Left ventricle myocardium inferior (tissue), 1 donor: ENCODE results near the gene WRAP73. TPM values are rescaled to one million over a fixed set of nuclear protein-coding genes. Genes with fewer than 3 reads are reported as not detected.

Experiments
- DNase-seq: peaks from one replicate; pipeline ENCODE4 v3.0.0-alpha.2; 2020
- H3K27ac ChIP-seq: fragments of 200-600 bp; replicated peaks from 2 replicates; pipeline ENCODE4 v1.8.0; 2021
- H3K27me3 ChIP-seq: fragments of 200-600 bp; 2 replicates; pipeline ENCODE4 v1.8.0; 2021; ENCODE audit warnings: low read depth
- H3K36me3 ChIP-seq: fragments of 200-600 bp; 2 replicates; pipeline ENCODE4 v1.8.0; 2021
- H3K4me1 ChIP-seq: fragments of 200-600 bp; 2 replicates; pipeline ENCODE4 v1.8.0; 2021
- H3K4me3 ChIP-seq: fragments of 200-600 bp; 2 replicates; pipeline ENCODE4 v1.8.0; 2021; ENCODE audit warnings: mild to moderate bottlenecking, moderate library complexity
- H3K9me3 ChIP-seq: fragments of 200-600 bp; replicated peaks from 2 replicates; pipeline ENCODE4 v1.8.0; 2021
- CTCF ChIP-seq: fragments of 200-600 bp; IDR thresholded peaks from 2 replicates; pipeline ENCODE4 v1.8.0; 2021; ENCODE audit warnings: antibody characterized with exemption, mild to moderate bottlenecking, borderline replicate concordance
- intact Hi-C: fragments of 100-400 bp; cut with micrococcal nuclease; formaldehyde crosslinking; loops from one replicate; pipeline ENCODE4 v1.11.0; 2022
- total RNA-seq: library from RNA; stranded (reverse); fragmentation: NEBNext Ultra II Directional; extraction: Animal tissue kit (Norgen Biotek cat#: 25700); gene quantifications from one replicate; pipeline ENCODE4 v1.2.1, GENCODE V29; 2021
- donor health status: DM: no; HTN: yes; CAD: no; lungs with severe emphysema.

Gene WRAP73
- total RNA-seq, 1 donor from 2014 or later = 12.7 TPM

DNA sequence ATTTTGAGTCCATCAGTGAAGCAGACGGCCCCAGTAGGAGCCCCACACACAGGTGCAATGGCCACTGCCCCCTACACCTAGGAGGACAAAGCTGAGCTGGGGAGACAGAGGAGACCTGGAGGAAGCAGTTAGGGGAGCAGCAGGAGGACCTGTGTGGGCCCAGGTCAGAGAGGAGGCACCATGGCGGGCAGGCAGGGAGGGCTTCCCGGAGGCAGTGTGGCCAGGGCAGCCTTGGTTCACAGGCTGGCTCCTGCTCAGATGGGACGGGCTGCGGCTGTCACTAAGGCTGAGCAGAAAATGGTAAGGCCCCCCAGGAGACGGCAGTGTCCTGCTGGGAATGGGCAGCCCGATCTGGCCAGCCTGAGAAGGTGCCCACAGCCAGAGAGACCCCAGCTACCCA lies 54.0 kb downstream of the WRAP73 start:
- peaks cover 6% of the 10 kb centered on the region for H3K27me3 ChIP-seq
- intact Hi-C loops = no loop called here
- no peak for TF ChIP-seq CTCF
- H3K27ac ChIP-seq = no peak overlapping the region
- H3K4me1 ChIP-seq = peaks cover 22% of the 10 kb centered on the region
- no peaks in the 10 kb centered on the region for H3K9me3 ChIP-seq
- H3K36me3 ChIP-seq = no peaks in the 10 kb centered on the region
- no peak overlapping the region for H3K4me3 ChIP-seq
- no peak for DNase-seq

GRCh38 chr1:3594706-3595377 lies 55.1 kb downstream of the WRAP73 start:
- Histone ChIP-seq H3K4me3 (no peak overlapping the region), H3K27me3 (peaks cover 6% of the 10 kb centered on the region), H3K4me1 (peaks cover 33% of the 10 kb centered on the region), H3K9me3 (no peaks in the 10 kb centered on the region), H3K36me3 (no peaks in the 10 kb centered on the region), H3K27ac (no peak overlapping the region)
- TF ChIP-seq CTCF = no peak
- no peak for DNase-seq
- intact Hi-C loops = no loop called here

DNA sequence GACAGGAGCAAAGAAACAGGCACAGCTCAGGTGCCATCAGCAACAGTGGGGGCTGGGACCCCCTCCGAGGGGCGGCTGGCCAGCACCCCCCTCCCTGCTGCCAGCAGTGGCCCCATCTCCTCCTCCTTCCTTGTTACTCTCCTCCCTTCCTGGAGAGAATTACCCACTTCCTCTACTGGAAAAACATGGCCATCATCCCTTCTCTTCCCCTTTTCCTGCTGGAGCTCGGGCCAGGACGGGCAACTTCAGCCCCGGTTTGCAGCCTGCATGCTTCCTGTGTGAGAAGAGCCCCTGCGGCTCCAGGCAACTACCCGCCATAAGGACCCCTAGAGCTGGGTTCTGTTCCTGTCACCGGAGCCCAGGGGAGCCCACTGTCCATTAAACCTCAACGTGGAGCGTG lies 56.2 kb downstream of the WRAP73 start:
- TF ChIP-seq CTCF = no peak
- intact Hi-C loops = no loop called here
- no peaks in the 10 kb centered on the region for H3K9me3 ChIP-seq

GRCh38 chr1:3593334-3593733 lies 56.6 kb downstream of the WRAP73 start:
- Histone ChIP-seq H3K36me3 (no peaks in the 10 kb centered on the region), H3K27me3 (peaks cover 6% of the 10 kb centered on the region), H3K4me3 (no peak overlapping the region), H3K4me1 (peaks cover 27% of the 10 kb centered on the region), H3K27ac (no peak overlapping the region), H3K9me3 (no peaks in the 10 kb centered on the region)
- no peak for TF ChIP-seq CTCF
- no peak for DNase-seq
- intact Hi-C loops = no loop called here

More for the DNA sequence above, 56.2 kb downstream of the WRAP73 start:
- Histone ChIP-seq H3K36me3 (no peaks in the 10 kb centered on the region), H3K27ac (no peak overlapping the region), H3K4me3 (no peak overlapping the region), H3K4me1 (peaks cover 31% of the 10 kb centered on the region), H3K27me3 (peaks cover 6% of the 10 kb centered on the region)
- no peak for DNase-seq

DNA sequence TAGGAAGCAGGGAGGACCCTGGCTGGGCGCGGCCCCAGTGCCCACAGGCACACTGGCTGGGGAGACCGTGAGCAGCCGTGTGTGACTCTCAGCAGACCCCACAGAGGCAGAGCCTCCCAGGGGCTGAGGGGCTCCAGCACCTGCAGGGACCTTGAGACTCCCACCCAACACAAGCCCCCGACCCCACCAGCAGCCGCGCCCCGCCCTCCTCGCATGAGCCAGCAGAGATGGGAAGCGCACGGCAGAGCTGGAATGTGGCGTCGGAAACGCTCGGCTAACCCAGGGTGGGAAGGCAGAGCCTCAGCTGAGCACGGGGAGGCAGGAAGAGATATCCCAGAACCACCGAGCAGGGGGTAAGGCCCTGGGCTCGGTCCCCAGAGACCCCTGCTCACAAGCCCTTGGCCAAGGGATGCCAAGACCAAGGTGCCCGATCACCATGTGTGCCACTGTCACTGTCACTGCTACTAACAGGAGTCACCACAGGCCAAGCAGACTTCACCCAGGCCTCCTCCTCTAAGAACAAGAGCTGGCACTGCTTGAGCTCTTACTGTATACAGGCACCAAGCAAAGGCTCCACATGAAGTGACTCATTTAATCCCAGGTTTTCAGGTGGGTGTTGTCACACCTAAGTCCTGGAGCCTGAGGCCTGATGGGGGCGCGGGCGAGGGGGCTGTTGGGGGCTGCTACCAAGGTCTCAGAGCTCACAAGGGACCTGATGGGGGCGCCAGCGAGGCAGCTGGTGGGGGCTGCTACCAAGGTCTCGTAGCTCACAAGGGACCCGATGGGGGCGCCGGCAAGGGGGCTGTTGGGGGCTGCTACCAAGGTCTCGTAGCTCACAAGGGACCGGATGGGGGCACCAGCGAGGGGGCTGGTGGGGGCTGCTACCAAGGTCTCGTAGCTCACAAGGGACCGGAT lies 58.7 kb downstream of the WRAP73 start:
- Histone ChIP-seq H3K4me1 (peaks cover 12% of the 10 kb centered on the region), H3K36me3 (no peaks in the 10 kb centered on the region), H3K4me3 (no peak overlapping the region), H3K27me3 (peaks cover 6% of the 10 kb centered on the region), H3K9me3 (no peaks in the 10 kb centered on the region), H3K27ac (no peak overlapping the region)
- intact Hi-C loops = no loop called here
- no peak for TF ChIP-seq CTCF
- DNase-seq = no peak
